GM12872 (cell line): ENCODE measurements around the gene KANK2.

Experiments
- CTCF ChIP-seq: IDR thresholded peaks from 3 replicates; pipeline ENCODE4 v1.5.1; 2011; ENCODE audit warnings: low read depth, mild to moderate bottlenecking, low read length, moderate library complexity; ENCODE audit not compliant: insufficient read depth

Gene KANK2

GRCh38 chr19:11165486-11166030 lies 31.8 kb downstream of the KANK2 start:
- no peak for TF ChIP-seq CTCF

GRCh38 chr19:11164879-11165406 lies 32.4 kb downstream of the KANK2 start:
- TF ChIP-seq CTCF: no peak

- TF ChIP-seq CTCF: no peak
Measured at GRCh38 chr19:11164296-11164695, 33.0 kb downstream of the KANK2 start.

GRCh38 chr19:11159598-11160439 lies 37.5 kb downstream of the KANK2 start:
- no peak for TF ChIP-seq CTCF

GRCh38 chr19:11155373-11156120 lies 41.8 kb downstream of the KANK2 start, which contains the start of gene SPC24:
Gene SPC24, minus strand, starts transcription at chr19:11155782. Its CDS starts 6 bp downstream, at chr19:11155776.
- no peak for TF ChIP-seq CTCF

GRCh38 chr19:11154683-11155047 lies 42.7 kb downstream of the KANK2 start:
- no peak for TF ChIP-seq CTCF
